ENCODE measurements around the gene PIM3. TPM values are rescaled to one million over a fixed set of nuclear protein-coding genes. Genes with fewer than 3 reads are reported as not detected.

The PIM3 gene
- total RNA-seq, 1 experiment from 2014 or later: 67.0 TPM

GRCh38 chr22:49962012-49962750 is 1.6 kb downstream of the PIM3 start:
- peak; percentile 86 to 90 for DNase-seq
- POLR2A ChIA-PET (ENCODE audit: unreplicated experiment): interaction anchor here (0.5 to 1.0 kb wide), 7 partner anchors 9 to 47 kb away, joined by 3 to 10 read pairs (median 3); no protein-coding TSS in a partner anchor
- no TSS peak for BruUV-seq (replicated peaks)

DNA sequence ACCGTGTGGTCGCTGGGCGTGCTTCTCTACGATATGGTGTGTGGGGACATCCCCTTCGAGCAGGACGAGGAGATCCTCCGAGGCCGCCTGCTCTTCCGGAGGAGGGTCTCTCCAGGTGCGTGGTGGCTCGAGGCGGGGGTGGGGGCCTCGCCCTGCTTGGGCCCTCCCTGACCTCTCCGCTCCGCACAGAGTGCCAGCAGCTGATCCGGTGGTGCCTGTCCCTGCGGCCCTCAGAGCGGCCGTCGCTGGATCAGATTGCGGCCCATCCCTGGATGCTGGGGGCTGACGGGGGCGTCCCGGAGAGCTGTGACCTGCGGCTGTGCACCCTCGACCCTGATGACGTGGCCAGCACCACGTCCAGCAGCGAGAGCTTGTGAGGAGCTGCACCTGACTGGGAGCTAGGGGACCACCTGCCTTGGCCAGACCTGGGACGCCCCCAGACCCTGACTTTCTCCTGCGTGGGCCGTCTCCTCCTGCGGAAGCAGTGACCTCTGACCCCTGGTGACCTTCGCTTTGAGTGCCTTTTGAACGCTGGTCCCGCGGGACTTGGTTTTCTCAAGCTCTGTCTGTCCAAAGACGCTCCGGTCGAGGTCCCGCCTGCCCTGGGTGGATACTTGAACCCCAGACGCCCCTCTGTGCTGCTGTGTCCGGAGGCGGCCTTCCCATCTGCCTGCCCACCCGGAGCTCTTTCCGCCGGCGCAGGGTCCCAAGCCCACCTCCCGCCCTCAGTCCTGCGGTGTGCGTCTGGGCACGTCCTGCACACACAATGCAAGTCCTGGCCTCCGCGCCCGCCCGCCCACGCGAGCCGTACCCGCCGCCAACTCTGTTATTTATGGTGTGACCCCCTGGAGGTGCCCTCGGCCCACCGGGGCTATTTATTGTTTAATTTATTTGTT is 2.4 kb downstream of the PIM3 start:
- TF ChIP-seq, protein P1, sequence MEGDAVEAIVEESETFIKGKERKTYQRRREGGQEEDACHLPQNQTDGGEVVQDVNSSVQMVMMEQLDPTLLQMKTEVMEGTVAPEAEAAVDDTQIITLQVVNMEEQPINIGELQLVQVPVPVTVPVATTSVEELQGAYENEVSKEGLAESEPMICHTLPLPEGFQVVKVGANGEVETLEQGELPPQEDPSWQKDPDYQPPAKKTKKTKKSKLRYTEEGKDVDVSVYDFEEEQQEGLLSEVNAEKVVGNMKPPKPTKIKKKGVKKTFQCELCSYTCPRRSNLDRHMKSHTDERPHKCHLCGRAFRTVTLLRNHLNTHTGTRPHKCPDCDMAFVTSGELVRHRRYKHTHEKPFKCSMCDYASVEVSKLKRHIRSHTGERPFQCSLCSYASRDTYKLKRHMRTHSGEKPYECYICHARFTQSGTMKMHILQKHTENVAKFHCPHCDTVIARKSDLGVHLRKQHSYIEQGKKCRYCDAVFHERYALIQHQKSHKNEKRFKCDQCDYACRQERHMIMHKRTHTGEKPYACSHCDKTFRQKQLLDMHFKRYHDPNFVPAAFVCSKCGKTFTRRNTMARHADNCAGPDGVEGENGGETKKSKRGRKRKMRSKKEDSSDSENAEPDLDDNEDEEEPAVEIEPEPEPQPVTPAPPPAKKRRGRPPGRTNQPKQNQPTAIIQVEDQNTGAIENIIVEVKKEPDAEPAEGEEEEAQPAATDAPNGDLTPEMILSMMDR (conservative IDR thresholded peaks at IDR 0.05): no peak
- TF ChIP-seq EZH2 (IDR thresholded peaks at IDR 0.05; ENCODE audit: low read depth): no peak
- Histone ChIP-seq H3K9me3 (ENCODE audit: insufficient read depth, low read depth) (no peaks in the 10 kb centered on the region), H3K36me3 (ENCODE audit: low read depth) (peaks cover 31% of the 10 kb centered on the region), H3K4me3 (peak overlapping the region; percentile 97), H3K79me2 (ENCODE audit: low read depth) (peaks cover 46% of the 10 kb centered on the region), H3K9me2 (ENCODE audit: insufficient read depth) (no peaks in the 10 kb centered on the region), H3K27me3 (ENCODE audit: insufficient read depth, low read depth) (no peaks in the 10 kb centered on the region), H3K27ac (peak overlapping the region; percentile 73), H3K4me2 (peak overlapping the region; percentile 99), H4K20me1 (ENCODE audit: insufficient read depth) (peaks cover 52% of the 10 kb centered on the region), H3K4me1 (replicated peaks; ENCODE audit: insufficient read depth) (peaks cover 36% of the 10 kb centered on the region), H3F3A (ENCODE audit: insufficient read depth, low read depth) (peaks cover 57% of the 10 kb centered on the region), H2AFZ (0 out of 2 replicates have a peak overlapping the region, but pooled peaks have one; percentile 29)
- DNase-seq: no peak
- intact Hi-C loops (cut with micrococcal nuclease; ENCODE audit: unreplicated experiment): loop anchor here (1.0 to 2.0 kb wide), 3 partner anchors 27 to 66 kb away; no protein-coding TSS in a partner anchor
- ChIA-PET POLR2A (ENCODE audit: unreplicated experiment) (interaction anchor here (0.5 to 1.0 kb wide), 4 partner anchors 8 to 33 kb away, joined by 3 to 10 read pairs (median 8); no protein-coding TSS in a partner anchor), CTCF (interaction anchor here (0.6 to 1.1 kb wide), 4 partner anchors 12 to 728 kb away, joined by 3 to 14 read pairs (median 8); no protein-coding TSS in a partner anchor)
- BruUV-seq (replicated peaks): no TSS peak

More at GRCh38 chr22:49962012-49962750, 1.6 kb downstream of the PIM3 start:
- peak overlapping the region; percentile 99 for H3K4me2 ChIP-seq
- H3K9me3 ChIP-seq (ENCODE audit: insufficient read depth, low read depth): no peaks in the 10 kb centered on the region
- peak overlapping the region; percentile 73 for H3K27ac ChIP-seq
- intact Hi-C loops (cut with micrococcal nuclease; ENCODE audit: unreplicated experiment): loop anchor here (1.0 to 2.0 kb wide), 3 partner anchors 26 to 67 kb away; no protein-coding TSS in a partner anchor
- peaks cover 36% of the 10 kb centered on the region for H3K4me1 ChIP-seq (replicated peaks; ENCODE audit: insufficient read depth)
- CTCF ChIA-PET: interaction anchor here (0.5 to 1.1 kb wide), 5 partner anchors 11 to 729 kb away, joined by 3 to 14 read pairs (median 3); no protein-coding TSS in a partner anchor
- peaks cover 46% of the 10 kb centered on the region for H3K79me2 ChIP-seq (ENCODE audit: low read depth)
- H4K20me1 ChIP-seq (ENCODE audit: insufficient read depth): peaks cover 52% of the 10 kb centered on the region
- TF ChIP-seq, protein P1 (conservative IDR thresholded peaks at IDR 0.05): no peak
- no peak for TF ChIP-seq EZH2 (IDR thresholded peaks at IDR 0.05; ENCODE audit: low read depth)
- H3F3A ChIP-seq (ENCODE audit: insufficient read depth, low read depth): peaks cover 55% of the 10 kb centered on the region
- no peaks in the 10 kb centered on the region for H3K9me2 ChIP-seq (ENCODE audit: insufficient read depth)
- peak overlapping the region; percentile 97 for H3K4me3 ChIP-seq
- H2AFZ ChIP-seq: 0 out of 2 replicates have a peak overlapping the region, but pooled peaks have one; percentile 29
- peaks cover 31% of the 10 kb centered on the region for H3K36me3 ChIP-seq (ENCODE audit: low read depth)
- no peaks in the 10 kb centered on the region for H3K27me3 ChIP-seq (ENCODE audit: insufficient read depth, low read depth)

GRCh38 chr22:49963647-49964026 is 3.1 kb downstream of the PIM3 start:
- TSS peak; percentile 22 for BruUV-seq (replicated peaks)
- Histone ChIP-seq H3K27ac (peak overlapping the region; percentile 8; the same call in 1 of the 2 replicates), H3K79me2 (ENCODE audit: low read depth) (peaks cover 46% of the 10 kb centered on the region), H2AFZ (no peak overlapping the region), H3K27me3 (ENCODE audit: insufficient read depth, low read depth) (no peaks in the 10 kb centered on the region), H3K4me1 (replicated peaks; ENCODE audit: insufficient read depth) (peaks cover 30% of the 10 kb centered on the region), H3K9me3 (ENCODE audit: insufficient read depth, low read depth) (no peaks in the 10 kb centered on the region), H3K9me2 (ENCODE audit: insufficient read depth) (no peaks in the 10 kb centered on the region), H3K4me3 (peak overlapping the region; percentile 97; the same call in 1 of the 2 replicates), H3F3A (ENCODE audit: insufficient read depth, low read depth) (peaks cover 56% of the 10 kb centered on the region), H4K20me1 (ENCODE audit: insufficient read depth) (peaks cover 52% of the 10 kb centered on the region), H3K4me2 (peak overlapping the region; percentile 99), H3K36me3 (ENCODE audit: low read depth) (peaks cover 31% of the 10 kb centered on the region)
- intact Hi-C loops (cut with micrococcal nuclease; ENCODE audit: unreplicated experiment): loop anchor here (2.0 kb wide), 1 partner anchor 65 kb away; no protein-coding TSS in a partner anchor
- no peak for DNase-seq
- TF ChIP-seq, protein P1 (conservative IDR thresholded peaks at IDR 0.05): no peak
- no peak for TF ChIP-seq EZH2 (IDR thresholded peaks at IDR 0.05; ENCODE audit: low read depth)
- ChIA-PET CTCF (no interaction called here), POLR2A (ENCODE audit: unreplicated experiment) (interaction anchor here (0.6 kb wide), 1 partner anchor 27 kb away, joined by 10 read pairs; no protein-coding TSS in a partner anchor)

All from PC-9 (cell line).